ENCODE measurements around the gene DMGDH.
A peak's percentile ranks its signal among the peaks of the same experiment; 100 is the strongest.

The DMGDH gene

DNA sequence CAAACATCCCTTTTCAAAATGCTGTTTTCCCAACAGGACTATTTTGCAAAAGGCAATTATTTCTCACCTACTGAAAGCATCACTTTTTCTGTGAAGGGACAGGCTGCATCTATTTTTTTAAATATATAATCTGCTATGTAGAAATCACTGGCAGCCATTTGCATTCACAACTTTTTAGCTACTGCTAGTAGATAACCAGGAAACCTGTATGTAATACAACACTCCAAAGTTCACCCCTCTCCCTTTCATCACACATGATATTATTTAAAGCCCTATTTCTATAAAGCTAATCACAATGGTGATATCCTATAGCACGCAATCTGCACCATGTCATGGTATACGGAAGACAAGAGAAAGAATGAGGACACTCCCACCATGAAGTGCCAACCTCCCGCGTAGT lies 9.8 kb downstream of the DMGDH start:
- DNase-seq = no peak

DNA sequence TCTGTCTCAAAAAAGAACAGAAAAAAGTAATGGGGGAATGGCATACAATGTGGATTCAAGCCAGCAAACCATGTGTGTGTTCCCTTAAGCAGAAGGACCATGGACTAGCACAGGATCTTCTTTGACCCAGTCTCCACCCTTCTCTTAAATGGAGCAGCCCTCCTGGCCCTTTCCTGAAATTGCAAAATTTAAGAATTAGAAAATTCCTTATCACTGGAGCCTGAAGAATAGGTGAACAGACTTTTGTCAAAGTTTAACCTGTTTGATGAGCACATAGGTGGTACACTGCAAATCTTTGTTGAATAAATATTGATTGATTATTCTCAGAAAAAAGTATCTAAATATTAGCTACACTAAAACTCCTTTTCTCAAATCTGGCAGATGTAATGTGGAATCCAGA lies 12.6 kb downstream of the DMGDH start:
- no peak for DNase-seq

DNA sequence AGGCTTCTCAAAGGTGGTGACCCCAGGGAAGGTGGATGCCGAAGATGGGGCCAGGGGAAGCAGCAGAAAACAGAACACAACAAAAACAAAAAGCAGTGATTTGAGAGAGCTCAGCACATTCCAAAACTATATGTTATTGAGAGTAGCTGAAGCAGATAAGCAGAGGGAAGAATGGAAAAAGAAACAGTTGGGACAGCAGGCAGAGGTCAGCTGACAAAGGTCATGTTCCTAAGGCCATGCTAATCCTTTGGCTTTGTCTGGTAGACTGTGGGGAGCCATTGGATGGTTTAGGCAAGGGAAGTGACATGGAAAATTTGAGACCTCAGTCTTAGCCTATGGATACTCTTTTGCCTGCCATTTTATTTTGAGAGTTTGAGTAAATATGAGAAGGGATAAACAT lies 14.5 kb downstream of the DMGDH start:
- no peak for DNase-seq

DNA sequence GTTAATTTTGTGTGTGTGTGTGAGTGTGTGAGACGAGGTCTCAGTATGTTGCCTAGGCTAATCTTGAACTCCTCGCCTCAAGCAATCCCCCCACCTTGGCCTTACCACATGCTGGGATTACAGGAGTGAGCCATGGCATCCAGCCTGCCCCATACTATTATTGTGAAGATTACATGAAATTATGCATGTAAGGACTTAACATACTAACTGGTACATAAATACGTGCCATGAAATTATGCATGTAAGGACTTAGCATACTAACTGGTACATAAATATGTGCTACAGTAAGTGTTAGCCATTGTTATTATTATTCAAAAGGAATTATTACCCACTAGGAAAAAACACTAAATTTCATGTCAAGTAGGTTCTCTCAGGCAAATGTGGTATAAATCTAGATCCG lies 16.2 kb downstream of the DMGDH start:
- no peak for DNase-seq

DNA sequence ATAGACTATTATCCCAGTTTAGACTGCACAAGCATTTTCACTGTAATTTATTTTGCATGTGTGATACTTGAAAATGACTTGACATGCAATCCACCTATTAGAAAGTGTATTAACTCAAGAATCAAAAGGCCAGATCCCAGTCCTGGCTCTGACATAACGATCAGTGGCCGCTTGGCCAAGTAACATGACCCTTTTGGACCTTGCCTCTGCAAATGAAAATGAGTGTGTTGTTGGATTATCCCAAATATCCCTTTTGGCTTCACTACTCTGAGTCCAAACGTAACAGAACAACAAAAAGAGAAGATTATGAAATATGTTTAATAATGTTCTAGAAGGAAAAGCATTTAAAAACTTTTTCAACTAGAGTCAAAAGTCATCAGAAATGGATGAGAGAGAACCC lies 19.0 kb downstream of the DMGDH start:
- DNase-seq = no peak

DNA sequence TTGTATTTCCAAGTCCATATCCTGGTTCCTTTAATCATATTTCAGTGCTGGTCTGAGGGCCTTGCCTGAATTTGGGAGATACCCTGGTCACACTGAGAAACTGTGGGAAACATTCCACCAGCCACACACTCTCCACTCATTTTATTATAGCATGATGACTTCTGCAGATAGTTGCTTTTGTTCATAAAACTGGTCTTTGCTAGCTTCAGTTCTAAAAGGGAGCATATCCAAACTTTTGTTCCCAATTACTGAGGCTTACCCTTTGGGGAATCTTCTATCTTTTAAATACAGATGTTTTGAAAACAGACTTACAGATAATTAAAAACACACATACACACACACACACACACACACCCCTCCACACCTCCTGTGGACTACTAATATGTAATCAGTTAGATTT lies 21.0 kb downstream of the DMGDH start:
- DNase-seq = no peak

DNA sequence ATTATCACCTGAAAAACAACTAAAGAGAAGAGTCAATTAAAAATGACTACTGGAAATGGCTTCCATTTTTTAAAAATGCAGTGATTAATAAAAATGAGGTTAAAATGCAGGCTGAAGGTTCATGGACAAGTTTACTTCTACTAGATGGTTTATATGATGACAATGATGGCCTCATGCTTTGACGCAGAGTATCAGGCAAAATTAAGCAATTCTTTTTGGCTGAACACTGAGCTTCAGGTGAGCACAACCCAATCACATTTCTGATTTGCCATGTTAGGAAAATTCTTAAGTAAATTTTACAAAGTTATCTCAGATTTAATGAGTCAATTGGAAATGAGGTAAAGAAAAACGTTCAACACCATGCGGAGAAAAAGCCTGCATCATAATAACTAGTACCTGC lies 22.3 kb downstream of the DMGDH start:
- DNase-seq = no peak

DNA sequence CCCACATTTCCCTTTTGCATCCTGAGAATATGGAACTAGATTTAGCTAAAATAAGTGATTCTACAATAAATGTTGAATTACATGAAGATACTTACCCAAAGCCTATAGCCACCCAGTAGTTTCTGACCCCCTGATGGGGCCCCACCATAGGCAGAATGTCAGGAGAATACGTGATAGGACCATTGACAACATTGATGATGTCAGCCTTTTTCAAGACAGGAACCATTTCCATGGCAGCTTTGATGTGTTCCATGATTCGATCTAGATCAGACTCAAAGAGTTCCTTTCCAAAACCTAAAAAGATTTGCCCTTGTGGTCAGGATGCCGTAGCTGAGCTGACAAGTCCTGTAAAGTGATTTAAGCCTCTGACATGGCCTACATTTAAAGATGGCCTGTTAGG lies 27.3 kb downstream of the DMGDH start:
- no peak for DNase-seq

DNA sequence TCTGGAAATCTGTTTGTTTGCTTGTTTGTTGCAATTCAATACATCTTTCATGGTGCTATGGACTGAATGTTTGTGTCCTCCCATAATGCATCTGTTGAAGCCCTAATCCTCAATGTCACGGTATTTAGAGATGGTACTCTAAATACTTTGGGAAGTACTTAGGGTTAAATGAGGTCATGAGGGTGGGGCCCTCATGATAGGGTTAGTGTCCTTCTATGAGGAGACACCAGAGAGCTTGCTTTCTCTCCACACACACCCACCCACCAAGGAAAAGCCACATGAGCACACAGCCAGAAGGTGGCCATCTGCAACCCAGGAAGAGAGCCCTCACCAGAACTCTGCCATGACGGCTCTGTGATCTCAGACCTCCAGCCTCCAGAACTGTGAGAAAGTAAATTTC lies 32.7 kb downstream of the DMGDH start:
- no peak for DNase-seq

DNA sequence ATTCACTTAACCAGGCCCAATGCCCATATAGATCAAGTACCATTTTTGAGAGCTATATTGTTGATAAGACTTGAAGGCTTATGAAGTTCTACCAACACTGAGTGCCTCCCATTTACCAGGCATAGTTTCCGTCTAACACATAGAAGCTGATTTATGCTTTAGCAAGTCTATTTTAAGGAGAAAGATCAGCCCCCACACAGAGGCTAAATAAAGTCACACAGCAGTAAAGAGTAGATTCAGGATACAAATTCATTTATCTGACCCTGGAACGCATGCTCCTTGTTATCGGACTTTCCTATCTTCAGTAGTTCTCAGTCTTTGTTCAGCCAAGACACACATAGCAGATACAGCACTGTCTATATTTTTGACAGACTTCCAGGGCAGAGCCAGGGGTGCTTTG lies 34.2 kb downstream of the DMGDH start:
- no peak for DNase-seq

DNA sequence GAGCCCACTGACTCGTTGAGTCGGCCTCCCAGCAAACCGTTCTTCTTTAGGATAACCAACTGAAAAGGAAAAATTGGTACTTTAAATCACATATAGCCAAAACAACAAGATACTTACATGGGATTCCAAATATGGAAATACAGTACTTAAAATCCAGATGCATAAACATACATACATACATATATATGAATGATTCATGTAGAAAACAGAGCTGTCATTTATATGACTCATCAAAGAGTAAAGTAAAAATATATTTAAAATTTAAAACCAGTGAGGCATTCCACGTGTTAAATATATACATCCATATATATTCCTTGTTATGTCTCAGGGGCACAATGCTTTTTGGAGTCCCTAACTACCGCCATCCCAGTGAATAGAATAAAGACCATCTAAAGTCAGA lies 36.7 kb downstream of the DMGDH start:
- no peak for DNase-seq

DNA sequence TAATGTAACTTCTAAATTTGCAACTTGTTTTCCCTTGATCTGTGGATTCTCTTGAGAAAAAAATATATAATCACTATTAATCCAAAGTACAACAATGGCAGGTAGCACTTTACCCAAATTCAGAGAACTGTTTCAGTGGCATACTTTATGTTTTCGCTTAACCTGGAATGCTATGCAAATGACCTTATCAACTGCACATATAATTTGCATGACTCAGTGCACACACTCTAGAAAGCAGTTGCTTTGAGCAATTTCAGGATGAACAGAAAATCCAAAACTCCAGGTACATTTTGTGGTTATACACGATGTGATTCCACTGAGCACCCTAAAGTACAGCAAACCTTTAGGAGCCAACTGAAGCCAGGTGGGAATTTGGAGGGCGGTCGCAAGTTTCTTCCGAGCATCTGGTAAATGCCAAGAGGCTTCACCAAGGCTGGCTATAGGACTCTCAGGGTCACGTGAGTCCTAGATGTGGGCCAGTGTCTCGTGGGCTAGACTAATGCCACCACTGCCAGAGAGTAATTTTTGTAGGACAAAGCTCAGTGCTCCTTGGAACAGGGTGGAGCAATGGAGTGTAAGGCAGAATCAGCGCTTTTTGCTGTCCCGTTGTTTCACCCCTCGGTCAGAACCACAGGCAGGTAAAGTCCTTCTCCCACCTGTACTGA lies 37.3 kb downstream of the DMGDH start:
- no peak for DNase-seq

DNA sequence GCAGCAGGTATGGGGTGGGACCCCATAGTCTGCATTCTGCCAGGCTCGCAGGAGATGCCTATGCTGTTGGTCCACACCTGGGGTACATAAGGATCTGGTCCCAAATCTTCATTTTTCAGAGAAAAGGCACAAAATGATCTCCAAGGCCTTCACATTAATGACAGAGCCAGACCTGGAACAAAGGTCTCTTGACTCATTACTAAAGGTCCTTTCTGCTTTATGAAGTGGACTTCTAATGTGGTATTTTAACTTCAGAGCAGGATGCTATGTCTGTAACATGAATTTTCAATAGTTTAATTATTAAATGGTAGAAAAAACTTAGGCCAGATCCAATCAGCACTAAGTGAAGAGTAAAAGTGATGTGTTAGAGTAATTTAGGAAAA lies 38.0 kb downstream of the DMGDH start:
- no peak for DNase-seq

DNA sequence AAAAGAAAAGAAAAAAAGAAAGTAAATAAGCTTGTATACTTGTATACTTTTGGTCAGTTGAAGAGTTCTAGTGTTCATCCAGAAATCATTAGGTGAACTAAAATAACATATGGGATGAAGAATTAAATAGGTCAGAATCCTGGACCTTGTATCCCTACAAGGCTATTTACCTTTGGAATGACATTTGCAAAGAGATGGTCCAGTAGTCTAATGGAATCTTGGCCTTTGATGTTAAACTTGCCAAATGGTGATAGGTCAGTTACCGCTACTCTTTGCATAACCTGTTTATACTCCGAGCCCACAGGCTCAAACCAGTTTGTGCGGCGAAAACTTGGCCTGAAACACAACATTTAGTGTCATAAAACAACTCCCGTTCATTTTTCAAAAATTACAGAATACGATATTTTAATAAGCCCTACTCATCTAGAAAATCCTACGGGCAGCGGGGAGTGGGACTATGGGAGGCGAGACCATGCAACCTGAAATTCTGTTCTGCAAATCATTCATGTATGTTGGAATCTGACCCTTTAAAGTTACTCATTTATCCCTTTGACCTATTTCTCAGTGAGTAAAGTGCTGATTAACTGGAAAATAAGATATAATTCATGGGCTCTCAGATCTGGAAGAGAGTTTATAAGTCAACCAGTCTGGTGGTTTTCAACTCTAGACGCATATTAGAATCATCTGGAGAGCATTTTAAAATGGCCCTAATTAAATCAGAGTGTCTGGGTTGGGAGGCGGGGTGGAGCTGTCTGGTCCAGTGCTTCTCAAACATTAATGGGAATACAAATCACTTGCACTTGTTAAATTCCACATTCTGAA lies 38.6 kb downstream of the DMGDH start:
- DNase-seq = no peak

DNA sequence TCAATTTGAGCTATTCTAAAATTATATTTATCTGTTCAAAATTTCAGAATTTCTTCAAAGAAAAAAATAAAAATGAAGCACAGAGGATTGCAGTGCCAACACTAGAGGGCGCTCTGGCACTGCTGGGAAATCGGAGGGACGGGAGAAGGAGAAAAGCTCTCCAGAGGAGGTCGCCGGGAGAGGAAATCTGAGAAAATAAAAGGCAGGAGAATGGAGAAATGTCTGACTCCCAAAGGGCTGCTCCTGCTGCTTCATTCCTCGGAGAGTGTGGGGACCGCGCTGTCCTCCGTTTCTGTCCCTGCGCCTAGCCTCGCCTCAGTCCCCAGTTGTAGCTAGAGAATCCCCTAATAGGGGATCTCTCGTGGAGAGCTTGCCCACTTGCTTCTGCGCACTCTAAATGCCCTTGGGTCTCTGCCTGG lies 44.4 kb downstream of the DMGDH start:
- DNase-seq = peak; percentile 74

DNA sequence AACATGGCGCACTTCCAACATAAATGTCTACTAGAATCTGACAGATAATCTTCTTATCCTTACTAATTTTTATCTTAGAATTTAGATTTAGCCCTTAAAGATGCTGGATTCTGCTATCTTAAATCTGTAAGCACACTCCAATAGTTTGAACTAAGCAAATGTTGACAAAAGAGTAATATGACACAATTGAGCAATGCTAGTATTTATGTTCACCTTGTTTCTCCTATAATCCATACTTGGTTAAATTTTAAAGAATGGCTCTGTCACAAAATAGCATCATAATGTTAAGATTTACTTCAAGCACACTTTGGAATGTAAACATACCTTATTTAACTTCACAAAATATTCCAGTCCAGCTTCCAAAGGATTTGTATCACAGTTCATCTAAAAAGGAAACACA lies 45.5 kb downstream of the DMGDH start:
- DNase-seq = no peak

DNA sequence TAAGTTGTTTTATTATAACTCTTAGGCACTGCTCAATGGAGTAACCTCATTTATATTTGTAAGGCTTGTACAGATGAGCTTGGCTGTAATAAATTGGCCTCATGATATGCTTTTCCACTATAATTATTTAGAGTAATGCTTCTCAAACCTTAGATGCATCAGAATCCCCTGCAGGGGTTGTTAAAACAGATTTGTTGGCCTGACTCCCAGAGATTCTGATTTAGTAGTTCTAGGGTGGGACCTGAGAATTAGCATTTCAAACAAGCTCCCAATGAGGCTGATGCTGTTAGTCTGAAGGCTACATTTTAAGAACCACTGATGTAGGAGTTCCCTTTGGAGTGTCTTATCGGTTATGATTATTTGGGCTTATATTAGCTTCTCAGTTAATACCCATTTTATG lies 46.1 kb downstream of the DMGDH start:
- peak; percentile 18 for DNase-seq

DNA sequence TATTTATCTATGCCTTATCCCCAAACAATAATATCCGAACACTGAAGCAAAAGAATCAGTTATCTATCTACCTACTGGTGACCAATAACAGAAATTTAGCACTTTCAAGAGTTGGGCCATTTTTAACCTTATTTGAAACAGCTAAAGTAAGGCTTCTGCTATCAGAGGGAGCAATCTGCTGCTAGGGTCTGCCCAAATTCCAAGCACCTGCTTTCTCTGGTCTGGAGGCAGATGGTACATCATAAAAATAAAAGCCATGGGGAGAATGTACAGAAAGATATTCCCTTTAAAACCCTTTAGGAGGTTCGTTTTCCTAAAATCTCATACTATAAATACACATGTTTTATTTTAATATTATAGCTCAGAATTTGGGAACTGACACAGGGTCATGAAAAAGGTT lies 46.7 kb downstream of the DMGDH start:
- DNase-seq = no peak

DNA sequence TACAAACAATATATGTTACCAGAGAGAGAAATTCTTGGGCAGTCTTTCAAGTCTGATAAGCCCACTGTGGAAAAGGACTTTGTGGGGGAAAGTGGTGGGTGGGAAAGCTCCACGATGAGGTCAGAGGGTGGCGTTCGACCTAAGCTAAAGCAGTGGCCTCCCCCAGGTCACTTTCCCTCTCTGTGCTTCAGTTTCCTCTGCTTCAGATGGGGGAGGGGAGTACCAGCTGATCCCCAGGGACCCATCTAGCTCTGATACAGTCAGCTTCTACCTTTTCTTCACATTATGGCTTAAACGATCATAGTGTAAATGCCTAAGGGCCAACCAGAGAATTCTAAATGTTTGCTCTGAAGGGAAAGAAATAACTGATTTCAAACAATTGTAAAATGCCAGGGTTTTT lies 47.7 kb downstream of the DMGDH start:
- peak; percentile 54 for DNase-seq

DNA sequence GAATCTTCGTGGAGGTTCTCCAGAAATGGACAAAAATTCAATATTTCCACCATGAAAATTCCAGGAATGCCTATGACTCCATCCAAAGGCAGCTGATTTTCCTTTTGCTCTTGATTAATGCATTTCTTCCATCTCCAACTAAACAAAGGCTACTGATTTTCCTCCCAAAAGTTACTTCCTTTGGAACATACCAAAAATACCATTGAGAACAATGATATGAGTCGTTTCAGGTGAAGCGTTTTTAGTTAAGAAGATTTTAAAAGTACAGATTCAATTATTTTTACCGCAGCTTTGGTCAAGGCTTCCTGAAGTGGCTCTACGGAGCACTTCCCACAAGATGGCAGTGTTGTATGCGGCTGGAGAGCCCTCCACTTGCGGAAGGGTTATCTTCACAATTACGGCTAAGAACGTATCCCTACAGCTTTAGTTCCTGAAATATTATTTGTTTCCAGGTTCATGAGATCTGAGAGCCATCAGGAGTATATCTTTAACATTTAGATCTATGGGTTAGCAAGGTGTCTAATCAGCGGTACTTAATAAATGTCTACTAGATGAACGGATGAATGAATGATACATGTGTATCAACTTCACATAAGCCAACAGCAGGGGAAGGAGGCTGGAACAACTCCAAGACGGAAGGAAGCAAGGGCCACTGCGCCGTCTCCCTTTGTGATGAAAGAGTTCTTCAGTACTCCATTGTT lies 48.5 kb downstream of the DMGDH start:
- peak; percentile 66 for DNase-seq

DNA sequence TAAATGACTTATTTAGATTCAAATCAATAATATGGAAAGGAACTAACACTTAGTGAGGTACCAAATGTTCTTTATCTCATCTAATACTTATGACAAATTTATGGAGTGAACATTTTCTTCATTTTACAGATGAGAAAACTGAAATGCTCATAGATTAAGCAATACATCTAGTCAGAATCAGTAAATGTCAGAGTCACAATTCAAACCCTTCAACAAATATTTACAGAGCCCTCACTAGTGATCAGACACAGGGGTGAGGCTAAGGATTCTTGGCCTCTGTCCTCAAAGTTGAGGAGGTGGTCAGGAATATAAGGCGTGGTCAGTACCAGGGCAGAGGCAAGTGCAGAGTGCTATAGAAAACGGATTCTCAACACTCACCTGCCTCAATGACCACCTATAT lies 54.8 kb downstream of the DMGDH start:
- DNase-seq = no peak

DNA sequence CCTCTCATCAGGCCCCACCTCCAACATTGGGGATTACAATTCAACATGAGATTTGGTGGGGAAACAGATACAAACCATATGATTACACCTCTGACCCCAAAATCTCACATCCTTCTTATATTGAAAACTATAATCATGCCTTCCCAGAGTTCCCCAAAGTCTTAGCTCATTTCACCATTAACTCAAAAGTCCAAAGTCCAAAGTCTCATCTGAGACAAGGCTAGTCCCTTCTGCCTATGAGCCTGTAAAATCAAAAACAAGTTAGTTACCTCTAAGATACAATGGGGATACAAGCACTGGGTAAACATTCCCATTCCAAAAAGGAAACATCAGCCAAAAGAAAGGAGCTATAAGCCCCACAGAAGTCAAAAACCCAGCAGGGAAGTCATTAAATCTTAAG lies 57.6 kb downstream of the DMGDH start:
- DNase-seq = no peak

DNA sequence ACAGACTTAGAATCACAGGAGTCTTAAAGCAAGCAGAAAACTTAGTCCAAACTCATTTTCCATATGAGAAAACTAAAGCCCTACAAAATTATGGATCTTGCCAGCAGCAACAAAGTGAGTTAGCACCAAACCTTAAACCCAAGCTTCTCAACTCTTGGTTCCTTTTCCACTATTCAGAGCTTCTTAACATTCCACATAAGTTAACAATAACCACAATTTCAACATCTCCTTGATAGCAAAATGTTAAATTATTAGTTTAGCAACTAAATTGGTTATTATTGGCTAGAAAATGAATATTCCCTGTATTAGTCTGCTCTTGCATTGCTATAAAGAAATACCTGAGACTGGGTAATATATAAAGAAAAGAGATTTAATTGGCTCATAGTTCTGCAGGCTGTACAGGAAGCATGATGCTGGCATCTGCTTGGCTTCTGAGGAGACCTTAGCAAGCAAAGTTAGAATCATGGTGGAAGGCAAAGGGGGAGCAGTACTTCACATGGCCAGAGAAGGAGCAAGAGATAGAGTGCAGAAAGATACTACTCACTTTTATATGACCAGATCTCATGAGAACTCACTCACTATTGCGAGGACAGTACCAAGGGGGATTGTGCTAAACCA lies 58.1 kb downstream of the DMGDH start:
- no peak for DNase-seq

DNA sequence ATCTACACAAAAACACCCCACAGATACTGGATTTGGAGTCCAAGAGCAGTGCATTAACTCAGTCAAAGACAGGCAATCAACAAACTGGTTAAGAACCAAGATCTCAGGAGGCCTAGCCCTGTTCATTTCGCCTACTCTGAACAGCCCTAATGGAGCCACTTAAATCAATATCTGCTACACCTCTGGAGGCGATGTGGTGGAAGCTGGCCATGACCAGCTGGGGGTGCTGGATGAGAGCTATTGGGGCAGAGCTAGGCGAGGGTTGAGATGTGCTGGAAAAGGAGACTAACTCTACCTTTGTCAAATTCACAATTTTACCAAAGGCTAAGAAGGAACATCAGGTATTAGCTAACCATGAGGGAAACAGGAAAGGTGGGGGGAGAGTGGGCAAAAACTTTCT lies 61.1 kb downstream of the DMGDH start:
- no peak for DNase-seq
